Astrocyte (in vitro differentiated cells and primary cell): ENCODE results near the gene ATPAF2. TPM values are rescaled to one million over a fixed set of nuclear protein-coding genes. Genes with fewer than 3 reads are reported as not detected.

Source experiments
- DNase-seq: peaks from one replicate; pipeline ENCODE4 v3.0.0-alpha.2; 2010; ENCODE audit warnings: low read depth
- FAIRE-seq: peaks from 2 replicates; lab custom pipeline; 2011; peaks lifted over from hg19 to GRCh38; lab: Jason Lieb, UNC
- H2AFZ ChIP-seq: 2 replicates; pipeline ENCODE4 v1.6.0; 2012; ENCODE audit warnings: low read depth, low read length, inconsistent platforms
- H3K27ac ChIP-seq: 2 replicates; pipeline ENCODE4 v1.5.1; 2011; ENCODE audit warnings: low read depth, low read length, inconsistent platforms
- H3K27me3 ChIP-seq: 2 replicates; pipeline ENCODE4 v1.6.0; 2011; ENCODE audit warnings: low read length, inconsistent platforms; ENCODE audit not compliant: insufficient read depth
- H3K36me3 ChIP-seq: 2 replicates; pipeline ENCODE4 v1.5.1; 2011; ENCODE audit warnings: low read length, inconsistent platforms; ENCODE audit not compliant: insufficient read depth
- H3K4me1 ChIP-seq: 2 replicates; pipeline ENCODE4 v1.5.1; 2011; ENCODE audit warnings: low read length, inconsistent platforms; ENCODE audit not compliant: insufficient read depth
- H3K4me2 ChIP-seq: 2 replicates; pipeline ENCODE4 v1.6.0; 2012; ENCODE audit warnings: low read length, inconsistent platforms
- H3K4me3 ChIP-seq: 2 replicates; pipeline ENCODE4 v1.5.1; 2011; ENCODE audit warnings: low read depth, mild to moderate bottlenecking, low read length, inconsistent platforms; ENCODE audit not compliant: insufficient read depth
- H3K79me2 ChIP-seq: 2 replicates; pipeline ENCODE4 v1.6.0; 2012; ENCODE audit warnings: mild to moderate bottlenecking, low read length, inconsistent platforms; ENCODE audit not compliant: insufficient read depth
- H3K9ac ChIP-seq: 2 replicates; pipeline ENCODE4 v1.6.0; 2012; ENCODE audit warnings: mild to moderate bottlenecking, low read length, inconsistent platforms
- H3K9me3 ChIP-seq: 2 replicates; pipeline ENCODE4 v1.5.1; 2012; ENCODE audit warnings: low read depth, mild to moderate bottlenecking, low read length, inconsistent platforms; ENCODE audit not compliant: insufficient read depth
- H4K20me1 ChIP-seq: 2 replicates; pipeline ENCODE4 v1.6.0; 2012; ENCODE audit warnings: low read length, inconsistent platforms; ENCODE audit not compliant: insufficient read depth
- H3K27ac Mint-ChIP-seq: one replicate; pipeline ENCODE4 v1.8.0; 2021; ENCODE audit warnings: mild to moderate bottlenecking, mixed read lengths; ENCODE audit not compliant: unreplicated experiment
- H3K27me3 Mint-ChIP-seq: one replicate; pipeline ENCODE4 v1.8.0; 2021; ENCODE audit warnings: low read depth, mixed read lengths; ENCODE audit not compliant: unreplicated experiment
- H3K36me3 Mint-ChIP-seq: one replicate; pipeline ENCODE4 v1.8.0; 2021; ENCODE audit warnings: low read depth, mixed read lengths; ENCODE audit not compliant: unreplicated experiment
- H3K4me1 Mint-ChIP-seq: one replicate; pipeline ENCODE4 v1.8.0; 2021; ENCODE audit warnings: low read depth, mixed read lengths; ENCODE audit not compliant: unreplicated experiment
- H3K4me3 Mint-ChIP-seq: one replicate; pipeline ENCODE4 v1.8.0; 2021; ENCODE audit warnings: mild to moderate bottlenecking, moderate library complexity, mixed read lengths; ENCODE audit not compliant: unreplicated experiment
- H3K9me3 Mint-ChIP-seq: one replicate; pipeline ENCODE4 v1.8.0; 2021; ENCODE audit warnings: mild to moderate bottlenecking, mixed read lengths; ENCODE audit not compliant: unreplicated experiment
- CTCF ChIP-seq: IDR thresholded peaks from 2 replicates; pipeline ENCODE4 v1.5.1; 2011; ENCODE audit warnings: low read depth, mild to moderate bottlenecking, inconsistent platforms, low read length, moderate library complexity; ENCODE audit not compliant: insufficient read depth
- EZH2 ChIP-seq: IDR thresholded peaks from 2 replicates; pipeline ENCODE4 v1.6.1; 2012; ENCODE audit warnings: mild to moderate bottlenecking, low read length, inconsistent platforms; ENCODE audit not compliant: insufficient read depth
- total RNA-seq: library from RNA; stranded (reverse); gene quantifications from 2 replicates; pipeline ENCODE4 v1.2.1, GENCODE V29; 2021

The ATPAF2 gene
- total RNA-seq, 1 donor from 2014 or later, result 24.8 TPM

- H3K4me1 Mint-ChIP-seq, result peaks cover 2% of the 10 kb centered on the region
- Histone ChIP-seq H4K20me1 (no peaks in the 10 kb centered on the region), H3K27me3 (no peaks in the 10 kb centered on the region), H3K27ac (no peak overlapping the region), H3K4me1 (no peaks in the 10 kb centered on the region), H3K79me2 (no peaks in the 10 kb centered on the region), H2AFZ (no peak overlapping the region), H3K9ac (no peak overlapping the region), H3K4me2 (no peak overlapping the region), H3K9me3 (no peaks in the 10 kb centered on the region), H3K4me3 (no peak overlapping the region), H3K36me3 (no peaks in the 10 kb centered on the region)
- H3K27me3 Mint-ChIP-seq, result no peaks in the 10 kb centered on the region
- DNase-seq (no peak), FAIRE-seq (no peak)
- H3K36me3 Mint-ChIP-seq, result peaks cover 2% of the 10 kb centered on the region
- TF ChIP-seq CTCF, result no peak
- TF ChIP-seq EZH2, result no peak
- H3K4me3 Mint-ChIP-seq, result no peak overlapping the region
- H3K27ac Mint-ChIP-seq, result no peak overlapping the region
- peaks cover 4% of the 10 kb centered on the region for H3K9me3 Mint-ChIP-seq
Observed at GRCh38 chr17:17979778-17980177, 59.2 kb downstream of the ATPAF2 start.

- no peak overlapping the region for H3K27ac Mint-ChIP-seq
- H2AFZ ChIP-seq, result no peak overlapping the region
- H3K9me3 ChIP-seq, result no peaks in the 10 kb centered on the region
Observed at GRCh38 chr17:17978481-17979424, 60.2 kb downstream of the ATPAF2 start.

More at GRCh38 chr17:17978481-17979424, 60.2 kb downstream of the ATPAF2 start:
- peaks cover 4% of the 10 kb centered on the region for H3K9me3 Mint-ChIP-seq
- Histone ChIP-seq H3K9ac (no peak overlapping the region), H3K4me1 (no peaks in the 10 kb centered on the region), H4K20me1 (no peaks in the 10 kb centered on the region), H3K27me3 (no peaks in the 10 kb centered on the region), H3K79me2 (no peaks in the 10 kb centered on the region), H3K4me3 (no peak overlapping the region), H3K27ac (no peak overlapping the region), H3K4me2 (no peak overlapping the region), H3K36me3 (no peaks in the 10 kb centered on the region)
- peaks cover 2% of the 10 kb centered on the region for H3K36me3 Mint-ChIP-seq
- FAIRE-seq (no peak), DNase-seq (no peak)
- H3K4me1 Mint-ChIP-seq, result peaks cover 2% of the 10 kb centered on the region
- no peak overlapping the region for H3K4me3 Mint-ChIP-seq
- H3K27me3 Mint-ChIP-seq, result no peaks in the 10 kb centered on the region
- TF ChIP-seq CTCF (no peak), EZH2 (no peak)
